ENCODE data around the gene RPE65. TPM values are rescaled to one million over a fixed set of nuclear protein-coding genes. Genes with fewer than 3 reads are reported as not detected.
"Not testable (repeated sequence)": the region's sequence is repeated elsewhere in the genome, so short reads cannot be mapped to it uniquely, and the experiment has no call there.

Gene RPE65
- total RNA-seq, 1 experiment from 2014 or later: not detected

GRCh38 chr1:68453060-68453670, 3.4 kb upstream of the RPE65 start:
- DNase-seq (ENCODE audit: low read depth): peak; percentile 77

- DNase-seq (ENCODE audit: low read depth): no peak
Measured at GRCh38 chr1:68448365-68448764, 1.4 kb downstream of the RPE65 start.

GRCh38 chr1:68445709-68446108, 4.0 kb downstream of the RPE65 start:
- DNase-seq (ENCODE audit: low read depth): no peak

GRCh38 chr1:68442822-68443556, 6.8 kb downstream of the RPE65 start:
- DNase-seq (ENCODE audit: low read depth): peak; percentile 81

- no peak for DNase-seq (ENCODE audit: low read depth)
Measured at GRCh38 chr1:68442006-68442405, 7.7 kb downstream of the RPE65 start.

- no peak for DNase-seq (ENCODE audit: low read depth)
Measured at GRCh38 chr1:68438310-68438709, 11.4 kb downstream of the RPE65 start.

- no peak for DNase-seq (ENCODE audit: low read depth)
Measured at GRCh38 chr1:68433395-68433794, 16.4 kb downstream of the RPE65 start.

GRCh38 chr1:68431076-68431475, 18.7 kb downstream of the RPE65 start:
- no peak for DNase-seq (ENCODE audit: low read depth)

- no peak for DNase-seq (ENCODE audit: low read depth)
Measured at GRCh38 chr1:68429233-68429808, 20.4 kb downstream of the RPE65 start.

GRCh38 chr1:68426594-68426993, 23.2 kb downstream of the RPE65 start:
- DNase-seq (ENCODE audit: low read depth): no peak

GRCh38 chr1:68421350-68421749, 28.4 kb downstream of the RPE65 start:
- no peak for DNase-seq (ENCODE audit: low read depth)

GRCh38 chr1:68409426-68409825, 40.3 kb downstream of the RPE65 start:
- DNase-seq (ENCODE audit: low read depth): peak; percentile 78

GRCh38 chr1:68401506-68401905, 48.2 kb downstream of the RPE65 start:
- no peak for DNase-seq (ENCODE audit: low read depth)

GRCh38 chr1:68395575-68395974, 54.2 kb downstream of the RPE65 start:
- not testable (repeated sequence) for DNase-seq (ENCODE audit: low read depth)

- DNase-seq (ENCODE audit: low read depth): not testable (repeated sequence)
Measured at GRCh38 chr1:68392474-68392873, 57.3 kb downstream of the RPE65 start.

- DNase-seq (ENCODE audit: low read depth): not testable (repeated sequence)
Measured at GRCh38 chr1:68385798-68386524, 63.8 kb downstream of the RPE65 start.

GRCh38 chr1:68384872-68385411, 64.8 kb downstream of the RPE65 start:
- peak; percentile 97 for DNase-seq (ENCODE audit: low read depth)

GRCh38 chr1:68384321-68384813, 65.4 kb downstream of the RPE65 start:
- peak; percentile 100 for DNase-seq (ENCODE audit: low read depth)

- DNase-seq (ENCODE audit: low read depth): no peak
Measured at GRCh38 chr1:68383092-68383491, 66.7 kb downstream of the RPE65 start.

- DNase-seq (ENCODE audit: low read depth): peak; percentile 75
Measured at GRCh38 chr1:68379085-68379478, 70.7 kb downstream of the RPE65 start.
